ENCODE results near the gene DPYSL5.

- TF ChIP-seq GATA3 (IDR thresholded peaks at IDR 0.05; ENCODE audit: low read depth, low read length) (no peak), GATA2 (IDR thresholded peaks at IDR 0.05; ENCODE audit: low read depth, low read length) (no peak)
Measured at GRCh38 chr2:26805241-26805676, 42.7 kb upstream of the DPYSL5 start.
